Bronchial epithelial cell (primary cell): Measurements from ENCODE around the gene SWT1. TPM values are rescaled to one million over a fixed set of nuclear protein-coding genes. Genes with fewer than 3 reads are reported as not detected.
"Not testable (repeated sequence)": the region's sequence is repeated elsewhere in the genome, so short reads cannot be mapped to it uniquely, and the experiment has no call there.

Experiments
- DNase-seq: peaks from one replicate; pipeline ENCODE4 v3.0.0-alpha.2; 2010; ENCODE audit warnings: low read depth
- FAIRE-seq: peaks from 2 replicates; lab custom pipeline; 2011; peaks lifted over from hg19 to GRCh38; lab: Jason Lieb, UNC
- H3K27me3 ChIP-seq: 2 replicates; pipeline ENCODE4 v1.5.1; 2011; ENCODE audit warnings: low read length; ENCODE audit not compliant: control insufficient read depth, insufficient read depth
- H3K36me3 ChIP-seq: 2 replicates; pipeline ENCODE4 v1.5.1; 2011; ENCODE audit warnings: low read length; ENCODE audit not compliant: control insufficient read depth, insufficient read depth
- H3K4me3 ChIP-seq: 2 replicates; pipeline ENCODE4 v1.5.1; 2011; ENCODE audit warnings: mild to moderate bottlenecking, low read depth, low read length, control low read depth
- total RNA-seq: library from RNA; depleted of rRNA; stranded (reverse); fragments of >200 nt; gene quantifications from 2 replicates; pipeline ENCODE4 v1.2.1, GENCODE V29; 2014
- TF ChIP-seq, protein P1 (sequence below): IDR thresholded peaks from 2 replicates; pipeline ENCODE4 v1.5.1; 2011; ENCODE audit warnings: mild to moderate bottlenecking, moderate library complexity, low read length, control low read depth, inconsistent platforms; ENCODE audit not compliant: insufficient read depth, severe bottlenecking

Gene SWT1
- total RNA-seq, 1 donor from 2014 or later = 2.9 TPM

DNA sequence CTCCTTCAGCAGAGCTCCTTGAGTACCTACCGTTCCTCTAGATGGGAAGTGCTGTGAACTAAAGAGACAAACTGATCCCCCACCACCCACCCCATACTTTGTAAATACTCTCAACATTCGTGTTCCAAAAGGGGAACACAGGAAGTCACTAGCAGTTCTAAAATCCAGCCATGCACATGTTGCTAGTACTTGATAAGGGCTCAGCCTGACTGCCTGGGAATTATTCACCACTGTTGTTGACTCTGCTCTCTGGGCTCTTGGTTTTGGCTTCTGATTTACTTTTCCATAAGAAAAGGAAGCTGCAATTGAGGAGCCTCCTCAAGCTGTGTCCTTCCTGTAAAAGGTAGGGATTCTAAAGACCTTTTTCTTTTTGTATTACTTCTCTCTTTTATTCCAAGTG is 92.6 kb downstream of the SWT1 start:
- H3K36me3 ChIP-seq = no peaks in the 10 kb centered on the region
- H3K27me3 ChIP-seq = no peaks in the 10 kb centered on the region
- H3K4me3 ChIP-seq = no peak overlapping the region
- FAIRE-seq (no peak), DNase-seq (no peak)
- TF ChIP-seq, protein P1, sequence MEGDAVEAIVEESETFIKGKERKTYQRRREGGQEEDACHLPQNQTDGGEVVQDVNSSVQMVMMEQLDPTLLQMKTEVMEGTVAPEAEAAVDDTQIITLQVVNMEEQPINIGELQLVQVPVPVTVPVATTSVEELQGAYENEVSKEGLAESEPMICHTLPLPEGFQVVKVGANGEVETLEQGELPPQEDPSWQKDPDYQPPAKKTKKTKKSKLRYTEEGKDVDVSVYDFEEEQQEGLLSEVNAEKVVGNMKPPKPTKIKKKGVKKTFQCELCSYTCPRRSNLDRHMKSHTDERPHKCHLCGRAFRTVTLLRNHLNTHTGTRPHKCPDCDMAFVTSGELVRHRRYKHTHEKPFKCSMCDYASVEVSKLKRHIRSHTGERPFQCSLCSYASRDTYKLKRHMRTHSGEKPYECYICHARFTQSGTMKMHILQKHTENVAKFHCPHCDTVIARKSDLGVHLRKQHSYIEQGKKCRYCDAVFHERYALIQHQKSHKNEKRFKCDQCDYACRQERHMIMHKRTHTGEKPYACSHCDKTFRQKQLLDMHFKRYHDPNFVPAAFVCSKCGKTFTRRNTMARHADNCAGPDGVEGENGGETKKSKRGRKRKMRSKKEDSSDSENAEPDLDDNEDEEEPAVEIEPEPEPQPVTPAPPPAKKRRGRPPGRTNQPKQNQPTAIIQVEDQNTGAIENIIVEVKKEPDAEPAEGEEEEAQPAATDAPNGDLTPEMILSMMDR = no peak

DNA sequence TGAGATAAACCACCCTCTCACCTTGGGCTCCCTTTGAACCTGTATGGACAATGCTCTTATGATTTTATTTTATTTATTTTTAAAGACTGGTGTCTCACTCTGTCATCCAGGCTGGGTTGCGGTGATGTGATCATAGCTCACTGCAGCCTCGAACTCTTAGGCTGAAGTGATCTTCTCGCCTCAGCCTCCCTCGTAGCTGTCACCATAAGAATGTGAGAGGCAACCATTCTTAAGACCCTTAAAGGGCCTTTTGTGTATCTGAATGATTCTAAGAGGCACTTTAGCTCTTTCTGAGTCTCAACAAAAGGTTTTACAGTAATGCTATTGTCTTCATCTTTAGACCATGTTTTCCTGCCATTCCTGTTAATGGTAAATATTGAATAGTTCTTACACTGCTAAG is 93.1 kb downstream of the SWT1 start:
- FAIRE-seq = no peak

DNA sequence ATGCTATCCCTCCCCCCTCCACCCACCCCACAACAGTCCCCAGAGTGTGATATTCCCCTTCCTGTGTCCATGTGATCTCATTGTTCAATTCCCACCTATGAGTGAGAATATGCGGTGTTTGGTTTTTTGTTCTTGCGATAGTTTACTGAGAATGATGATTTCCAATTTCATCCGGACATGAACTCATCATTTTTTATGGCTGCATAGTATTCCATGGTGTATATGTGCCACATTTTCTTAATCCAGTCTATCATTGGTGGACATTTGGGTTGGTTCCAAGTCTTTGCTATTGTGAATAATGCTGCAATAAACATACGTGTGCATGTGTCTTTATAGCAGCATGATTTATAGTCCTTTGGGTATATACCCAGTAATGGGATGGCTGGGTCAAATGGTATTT is 95.0 kb downstream of the SWT1 start:
- DNase-seq, H3K27me3 ChIP-seq, FAIRE-seq, H3K36me3 ChIP-seq, H3K4me3 ChIP-seq: not testable (repeated sequence)

More for the DNA sequence above, 93.1 kb downstream of the SWT1 start:
- Histone ChIP-seq H3K4me3 (no peak overlapping the region), H3K27me3 (no peaks in the 10 kb centered on the region), H3K36me3 (no peaks in the 10 kb centered on the region)
- TF ChIP-seq, protein P1 = no peak
- DNase-seq = no peak

DNA sequence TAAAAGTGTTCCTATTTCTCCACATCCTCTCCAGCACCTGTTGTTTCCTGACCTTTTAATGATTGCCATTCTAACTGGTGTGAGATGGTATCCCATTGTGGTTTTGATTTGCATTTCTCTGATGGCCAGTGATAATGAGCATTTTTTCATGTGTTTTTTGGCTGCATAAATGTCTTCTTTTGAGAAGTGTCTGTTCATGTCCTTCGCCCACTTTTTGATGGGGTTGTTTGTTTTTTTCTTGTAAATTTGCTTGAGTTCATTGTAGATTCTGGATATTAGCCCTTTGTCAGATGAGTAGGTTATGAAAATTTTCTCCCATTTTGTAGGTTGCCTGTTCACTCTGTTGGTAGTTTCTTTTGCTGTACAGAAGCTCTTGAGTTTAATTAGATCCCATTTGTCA is 95.4 kb downstream of the SWT1 start:
- H3K4me3 ChIP-seq, H3K27me3 ChIP-seq, DNase-seq, FAIRE-seq, H3K36me3 ChIP-seq: not testable (repeated sequence)

DNA sequence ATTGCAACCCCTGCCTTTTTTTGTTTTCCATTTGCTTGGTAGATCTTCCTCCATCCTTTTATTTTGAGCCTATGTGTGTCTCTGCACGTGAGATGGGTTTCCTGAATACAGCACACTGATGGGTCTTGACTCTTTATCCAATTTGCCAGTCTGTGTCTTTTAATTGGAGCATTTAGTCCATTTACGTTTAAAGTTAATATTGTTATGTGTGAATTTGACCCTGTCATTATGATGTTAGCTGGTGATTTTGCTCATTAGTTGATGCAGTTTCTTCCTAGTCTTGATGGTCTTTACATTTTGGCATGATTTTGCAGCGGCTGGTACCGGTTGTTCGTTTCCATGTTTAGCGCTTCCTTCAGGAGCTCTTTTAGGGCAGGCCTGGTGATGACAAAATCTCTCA is 98.6 kb downstream of the SWT1 start:
- not testable (repeated sequence) for DNase-seq, H3K27me3 ChIP-seq, FAIRE-seq, H3K4me3 ChIP-seq, H3K36me3 ChIP-seq

DNA sequence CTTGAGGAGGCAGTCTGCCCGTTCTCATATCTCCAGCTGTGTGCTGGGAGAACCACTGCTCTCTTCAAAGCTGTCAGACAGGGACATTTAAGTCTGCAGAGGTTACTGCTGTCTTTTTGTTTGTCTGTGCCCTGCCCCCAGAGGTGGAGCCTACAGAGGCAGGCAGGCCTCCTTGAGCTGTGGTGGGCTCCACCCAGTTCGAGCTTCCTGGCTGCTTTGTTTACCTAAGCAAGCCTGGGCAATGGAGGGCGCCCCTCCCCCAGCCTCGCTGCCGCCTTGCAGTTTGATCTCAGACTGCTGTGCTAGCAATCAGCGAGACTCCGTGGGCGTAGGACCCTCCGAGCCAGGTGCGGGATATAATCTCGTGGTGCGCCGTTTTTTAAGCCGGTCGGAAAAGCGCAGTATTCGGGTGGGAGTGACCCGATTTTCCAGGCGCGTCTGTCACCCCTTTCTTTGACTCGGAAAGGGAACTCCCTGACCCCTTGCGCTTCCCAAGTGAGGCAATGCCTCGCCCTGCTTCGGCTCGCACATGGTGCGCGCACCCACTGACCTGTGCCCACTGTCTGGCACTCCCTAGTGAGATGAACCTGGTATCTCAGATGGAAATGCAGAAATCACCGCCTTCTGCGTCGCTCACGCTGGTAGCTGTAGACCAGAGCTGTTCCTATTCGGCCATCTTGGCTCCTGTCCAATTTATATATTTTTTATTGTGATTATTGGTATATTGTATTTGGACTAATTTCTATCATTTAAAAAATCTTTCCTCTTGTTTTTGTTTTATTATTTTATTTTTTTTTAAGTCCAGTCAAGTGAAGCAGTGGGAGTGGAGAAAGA is 100.4 kb downstream of the SWT1 start:
- not testable (repeated sequence) for H3K36me3 ChIP-seq, FAIRE-seq, H3K27me3 ChIP-seq, DNase-seq, H3K4me3 ChIP-seq

DNA sequence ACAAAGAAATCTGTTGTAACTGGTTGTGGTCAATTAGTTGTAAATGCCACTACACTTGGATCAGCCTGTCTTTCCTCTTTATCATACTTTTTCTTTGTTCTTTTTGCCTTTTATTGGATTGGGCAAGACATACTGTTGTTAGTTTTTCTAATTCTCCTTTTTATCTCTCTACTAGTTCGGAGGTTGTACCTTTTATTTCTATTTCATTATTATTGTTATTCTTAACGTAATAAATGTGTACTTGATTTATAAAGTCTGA is 100.9 kb downstream of the SWT1 start:
- H3K27me3 ChIP-seq = no peaks in the 10 kb centered on the region
- H3K36me3 ChIP-seq = no peaks in the 10 kb centered on the region
- DNase-seq (peak; percentile 54), FAIRE-seq (no peak)
- H3K4me3 ChIP-seq = no peak overlapping the region
- TF ChIP-seq, protein P1 = no peak

DNA sequence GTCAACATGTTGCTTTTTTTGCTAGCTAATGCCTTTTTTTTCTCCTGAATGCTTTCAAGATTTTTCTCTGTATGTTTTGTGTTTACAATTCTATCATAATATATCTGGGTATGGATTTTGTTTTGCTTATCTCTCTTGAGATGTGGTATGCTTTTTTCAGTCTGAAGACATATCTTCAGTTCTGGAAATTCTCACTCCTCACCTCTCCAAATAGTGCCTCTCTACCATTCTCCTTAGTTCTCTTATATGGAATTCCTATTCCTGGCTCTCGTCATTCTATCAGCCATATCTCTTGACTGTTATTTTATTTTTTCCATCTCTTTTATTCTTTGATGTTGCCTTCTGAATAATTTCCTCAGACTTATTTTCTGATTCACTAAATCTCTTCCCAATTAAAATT is 101.7 kb downstream of the SWT1 start:
- DNase-seq (no peak), FAIRE-seq (no peak)
- Histone ChIP-seq H3K36me3 (no peaks in the 10 kb centered on the region), H3K4me3 (no peak overlapping the region), H3K27me3 (no peaks in the 10 kb centered on the region)
- TF ChIP-seq, protein P1 = no peak
